ENCODE data around the gene MRPL33. TPM values are rescaled to one million over a fixed set of nuclear protein-coding genes. Genes with fewer than 3 reads are reported as not detected.

Gene MRPL33
- total and polyA plus RNA-seq, 2 of the 13 experiments (the other 11 are each of a cell fraction or from before 2014, with no cell fraction given), result 69.7 to 218 TPM

- TF ChIP-seq ZFP91 (CRISPR knock-in tag; IDR thresholded peaks at IDR 0.05; ENCODE audit: borderline replicate concordance) (peak; percentile 78), HNF4G (IDR thresholded peaks at IDR 0.05; ENCODE audit: borderline replicate concordance, low read depth, low read length) (peak; percentile 90), HNF4G (CRISPR knock-in tag; IDR thresholded peaks at IDR 0.05; ENCODE audit: borderline replicate concordance, low read depth) (peak; percentile 93; the same call in 1 of the 2 replicates), DBP (CRISPR knock-in tag; IDR thresholded peaks at IDR 0.05; ENCODE audit: not compliant biosample characterization) (no peak), NFKB2 (CRISPR knock-in tag; IDR thresholded peaks at IDR 0.05; ENCODE audit: borderline replicate concordance) (peak; percentile 52; the same call in 1 of the 2 replicates), HCFC1 (IDR thresholded peaks at IDR 0.05; ENCODE audit: low read depth, low read length) (0 out of 2 replicates have a peak, but pooled peaks have one; percentile 14), ZNF570 (CRISPR knock-in tag; IDR thresholded peaks at IDR 0.05; ENCODE audit: borderline replicate concordance) (no peak), EZH2 (conservative IDR thresholded peaks at IDR 0.05; ENCODE audit: low read depth, low read length) (no peak), ZNF260 (CRISPR knock-in tag; IDR thresholded peaks at IDR 0.05; ENCODE audit: borderline replicate concordance, low read depth) (0 out of 2 replicates have a peak, but pooled peaks have one; percentile 51), ZKSCAN1 (IDR thresholded peaks at IDR 0.05; ENCODE audit: low read length) (no peak), ZNF749 (CRISPR knock-in tag; IDR thresholded peaks at IDR 0.05; ENCODE audit: borderline replicate concordance) (0 out of 2 replicates have a peak, but pooled peaks have one; percentile 16), ZNF709 (CRISPR knock-in tag; IDR thresholded peaks at IDR 0.05) (0 out of 2 replicates have a peak, but pooled peaks have one; percentile 81), ZC3H4 (CRISPR knock-in tag; IDR thresholded peaks at IDR 0.05; ENCODE audit: borderline replicate concordance) (no peak; the same call in 1 of the 2 replicates), ZNF337 (CRISPR knock-in tag; IDR thresholded peaks at IDR 0.05; ENCODE audit: borderline replicate concordance, low read depth) (no peak), MIER2 (CRISPR knock-in tag; IDR thresholded peaks at IDR 0.05) (no peak), ZBTB4 (CRISPR knock-in tag; IDR thresholded peaks at IDR 0.05; ENCODE audit: borderline replicate concordance) (peak; percentile 76; the same call in 1 of the 2 replicates), ZNF18 (CRISPR knock-in tag; IDR thresholded peaks at IDR 0.05; ENCODE audit: insufficient replicate concordance) (peak; percentile 41), ZNF562 (CRISPR knock-in tag; IDR thresholded peaks at IDR 0.05; ENCODE audit: borderline replicate concordance) (no peak)
Observed at GRCh38 chr2:27738349-27739057, 33.0 kb upstream of the MRPL33 start (continued).
